HCT116 (cell line): Measurements from ENCODE around the gene TMEM154. TPM values are rescaled to one million over a fixed set of nuclear protein-coding genes. Genes with fewer than 3 reads are reported as not detected.

Experiments used
- ATAC-seq: fragments of 200-7000 bp; cut with Tn5 transposase; 2 replicates; pipeline ENCODE4 v1.9.1; 2020; ENCODE audit warnings: mild to moderate bottlenecking, moderate library complexity
- BruUV-seq: library from RNA; stranded (reverse); fragments of 400-500 nt; replicated peaks from 2 replicates; lab custom pipeline; 2021; lab: Mats Ljungman, UMichigan
- CTCF ChIA-PET: fragments of 300-600 bp; sonication (Branson Sonifier 250); formaldehyde crosslinking; loops from one replicate; lab custom pipeline; 2021; ENCODE audit warnings: antibody characterized with exemption; lab: Charles Lee
- POLR2A ChIA-PET: fragments of 300-600, 350-600 bp; sonication (Branson Sonifier 250); formaldehyde crosslinking; loops from one replicate; lab custom pipeline; 2021; ENCODE audit warnings: antibody characterized with exemption; lab: Charles Lee
- RAD21 ChIA-PET, 2 experiments: fragments of 300-600 bp; sonication (Branson Sonifier 250); formaldehyde crosslinking; loops; one replicate each; lab custom pipeline; 2023; ENCODE audit warnings: low total read pairs in 2 of 2; ENCODE audit not compliant: uncharacterized antibody in 2 of 2, unreplicated experiment in 2 of 2, low non-redundant PET in 1 of 2; lab: Charles Lee
- DNase-seq: peaks from one replicate; pipeline ENCODE4 v3.0.0-alpha.2; 2010; ENCODE audit warnings: low read depth, low spot score
- H2AFZ ChIP-seq: fragments of 200-600 bp; shearing (Covaris generic), sonication (generic); 2 replicates; pipeline ENCODE4 v1.6.1; 2017; ENCODE audit warnings: low read depth, mixed run types, mixed read lengths, antibody characterized with exemption, low read length; ENCODE audit not compliant: poor library complexity, severe bottlenecking
- H3K27ac ChIP-seq: 2 replicates; pipeline ENCODE4 v1.5.1; 2012; ENCODE audit warnings: low read depth, low read length
- H3K27me3 ChIP-seq: fragments of 200-600 bp; sonication (generic); 2 replicates; pipeline ENCODE4 v1.6.1; 2016; ENCODE audit warnings: mixed run types, low read length, mixed read lengths; ENCODE audit not compliant: insufficient read depth
- H3K36me3 ChIP-seq, 2 experiments: fragments of 200-500 bp in 1 of 2; fragments of 200-600 bp in 1 of 2; sonication (Bioruptor generic) in 1 of 2; sonication (generic) in 1 of 2; 2 replicates each; pipeline versions ENCODE4 v1.5.1 to v1.6.1; 2014 to 2016; ENCODE audit warnings: low read length in 2 of 2, inconsistent platforms in 1 of 2, mixed read lengths in 1 of 2, mixed run types in 1 of 2; ENCODE audit not compliant: insufficient read depth in 2 of 2, control insufficient read depth in 1 of 2
- H3K4me1 ChIP-seq, 2 experiments: fragments of 200-600 bp in 1 of 2; sonication (generic) in 1 of 2; 2 replicates each; pipeline versions ENCODE4 v1.5.1 to v1.6.1; 2012 to 2017; ENCODE audit warnings: low read length in 2 of 2, inconsistent platforms in 1 of 2, mild to moderate bottlenecking in 1 of 2, mixed read lengths in 1 of 2, mixed run types in 1 of 2, moderate library complexity in 1 of 2; ENCODE audit not compliant: insufficient read depth in 2 of 2, control insufficient read depth in 1 of 2
- H3K4me2 ChIP-seq: fragments of 200-600 bp; sonication (generic); 2 replicates; pipeline ENCODE4 v1.6.1; 2017; ENCODE audit warnings: mixed run types, low read length, mixed read lengths
- H3K4me3 ChIP-seq, 2 experiments: fragments of 200-600 bp in 1 of 2; sonication (generic) in 1 of 2; replicated peaks in 1 of 2; 2 replicates each; pipeline ENCODE4 v1.5.1; 2011 to 2016; ENCODE audit warnings: low read length in 2 of 2, control low read depth in 1 of 2, low read depth in 1 of 2, mild to moderate bottlenecking in 1 of 2, mixed read lengths in 1 of 2, mixed run types in 1 of 2
- H3K79me2 ChIP-seq: fragments of 200-600 bp; sonication (generic); 2 replicates; pipeline ENCODE4 v1.6.1; 2017; ENCODE audit warnings: mild to moderate bottlenecking, mixed run types, low read length, moderate library complexity, mixed read lengths; ENCODE audit not compliant: insufficient read depth
- H3K9ac ChIP-seq: fragments of 200-600 bp; sonication (generic); 2 replicates; pipeline ENCODE4 v1.6.1; 2016; ENCODE audit warnings: low read length, mixed read lengths
- H3K9me2 ChIP-seq: fragments of 200-600 bp; sonication (generic), shearing (Covaris generic); 2 replicates; pipeline ENCODE4 v1.6.1; 2017; ENCODE audit warnings: mixed run types, mild to moderate bottlenecking, moderate library complexity; ENCODE audit not compliant: insufficient read depth
- H3K9me3 ChIP-seq, 2 experiments: fragments of 200-500 bp in 1 of 2; fragments of 200-600 bp in 1 of 2; sonication (Bioruptor generic) in 1 of 2; sonication (generic) in 1 of 2; 2 replicates each; pipeline ENCODE4 v1.6.1; 2014 to 2017; ENCODE audit warnings: low read length in 2 of 2, mixed read lengths in 2 of 2, inconsistent platforms in 1 of 2, low read depth in 1 of 2, mild to moderate bottlenecking in 1 of 2, mixed run types in 1 of 2, moderate library complexity in 1 of 2; ENCODE audit not compliant: control insufficient read depth in 1 of 2, insufficient read depth in 1 of 2
- H4K20me1 ChIP-seq: fragments of 200-600 bp; sonication (generic), shearing (Covaris generic); 2 replicates; pipeline ENCODE4 v1.6.1; 2017; ENCODE audit warnings: mixed run types, mild to moderate bottlenecking, moderate library complexity; ENCODE audit not compliant: insufficient read depth
- EGR1 ChIP-seq: IDR thresholded peaks from 2 replicates; pipeline ENCODE4 v1.6.1; 2012; ENCODE audit warnings: low read depth
- EZH2 ChIP-seq: fragments of 200-600 bp; sonication (generic); IDR thresholded peaks from 2 replicates; pipeline ENCODE4 v1.6.1; 2017; ENCODE audit warnings: antibody characterized with exemption, mixed run types
- EZH2phosphoT487 ChIP-seq: fragments of 200-600 bp; IDR thresholded peaks from 2 replicates; pipeline ENCODE4 v1.6.1; 2018; ENCODE audit warnings: antibody characterized with exemption, borderline replicate concordance
- JUND ChIP-seq: IDR thresholded peaks from 2 replicates; pipeline ENCODE4 v1.6.1; 2012
- POLR2AphosphoS5 ChIP-seq: IDR thresholded peaks from 2 replicates; pipeline ENCODE4 v1.6.1; 2011; ENCODE audit warnings: mild to moderate bottlenecking, low read depth, low read length, moderate library complexity
- RAD21 ChIP-seq: IDR thresholded peaks from 2 replicates; pipeline ENCODE4 v1.6.1; 2012; ENCODE audit warnings: low read depth, mild to moderate bottlenecking
- SP1 ChIP-seq: IDR thresholded peaks from 2 replicates; pipeline ENCODE4 v1.6.1; 2012; ENCODE audit warnings: low read depth
- YY1 ChIP-seq: IDR thresholded peaks from 2 replicates; pipeline ENCODE4 v1.6.1; 2011; ENCODE audit warnings: low read length, low read depth, moderate library complexity, mild to moderate bottlenecking; ENCODE audit not compliant: insufficient replicate concordance; ENCODE audit errors: extremely low read depth
- ZFX ChIP-seq: fragments of 450-650 bp; IDR thresholded peaks from 2 replicates; pipeline ENCODE4 v1.6.1; 2017
- intact Hi-C: fragments of 100-400 bp; cut with micrococcal nuclease; formaldehyde crosslinking; loops from 2 replicates; pipeline ENCODE4 v1.10.0; 2022
- total RNA-seq: library from RNA; stranded (reverse); gene quantifications from one replicate; pipeline ENCODE4 v1.2.1, GENCODE V29; 2021; ENCODE audit not compliant: unreplicated experiment
- TF ChIP-seq, protein P1 (sequence below): IDR thresholded peaks from 2 replicates; pipeline ENCODE4 v1.6.1; 2011; ENCODE audit warnings: mild to moderate bottlenecking, low read length, moderate library complexity; ENCODE audit not compliant: insufficient replicate concordance; ENCODE audit errors: extremely low read depth
- TF ChIP-seq, protein P2 (sequence below): IDR thresholded peaks from 2 replicates; pipeline ENCODE4 v1.6.1; 2012; ENCODE audit warnings: low read depth
- TF ChIP-seq, protein P3 (sequence below): IDR thresholded peaks from 2 replicates; pipeline ENCODE4 v1.6.1; 2012
- TF ChIP-seq, protein P4 (sequence below), 3 experiments: fragments of 200-600 bp in 1 of 3; sonication (generic) in 1 of 3; IDR thresholded peaks in 2 of 3; conservative IDR thresholded peaks in 1 of 3; 2 replicates each; pipeline ENCODE4 v1.5.1; 2012 to 2017; ENCODE audit warnings: low read depth in 2 of 3, low read length in 2 of 3, antibody characterized with exemption in 1 of 3, borderline replicate concordance in 1 of 3, control low read depth in 1 of 3, mild to moderate bottlenecking in 1 of 3, mixed read lengths in 1 of 3, mixed run types in 1 of 3, moderate library complexity in 1 of 3; ENCODE audit not compliant: insufficient read depth in 1 of 3

TMEM154 gene
- total RNA-seq, 1 experiment from 2014 or later: 2.4 TPM

DNA sequence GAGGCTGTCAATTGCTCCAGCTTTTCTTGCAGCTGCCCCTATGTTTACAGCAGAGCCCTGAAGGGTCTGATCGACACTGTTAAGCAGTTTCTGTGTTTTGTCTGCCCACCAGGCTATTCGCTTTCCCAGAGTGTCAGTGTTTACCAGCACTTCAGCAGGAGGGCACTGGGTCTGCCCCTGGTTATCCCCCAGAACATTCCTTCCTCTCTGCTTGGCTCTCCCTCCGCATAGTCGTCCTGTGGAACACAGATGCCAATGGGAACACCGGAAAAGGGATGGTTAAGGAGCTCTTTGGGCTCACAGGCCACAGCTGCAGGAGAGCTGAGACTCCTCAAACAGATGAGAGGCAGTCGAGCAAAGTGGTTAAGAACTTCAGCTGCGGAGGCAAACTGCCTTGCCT, 72.6 kb downstream of the TMEM154 start:
- no peaks in the 10 kb centered on the region for H3K9me2 ChIP-seq
- H3K4me3 ChIP-seq: no peak overlapping the region
- ATAC-seq (no peak), DNase-seq (no peak)
- H3K27ac ChIP-seq: no peak overlapping the region
- intact Hi-C loops: no loop called here
- no peaks in the 10 kb centered on the region for H3K79me2 ChIP-seq
- H3K9me3 ChIP-seq: no peaks in the 10 kb centered on the region
- no peaks in the 10 kb centered on the region for H3K4me1 ChIP-seq
- peaks cover 6% of the 10 kb centered on the region; the same call in 1 of the 2 replicates for H3K27me3 ChIP-seq
- H4K20me1 ChIP-seq: no peaks in the 10 kb centered on the region
- RAD21 ChIA-PET: no interaction called here
- no peak overlapping the region for H3K9ac ChIP-seq
- POLR2A ChIA-PET: no interaction called here
- H2AFZ ChIP-seq: no peak overlapping the region
- TF ChIP-seq, protein P1, sequence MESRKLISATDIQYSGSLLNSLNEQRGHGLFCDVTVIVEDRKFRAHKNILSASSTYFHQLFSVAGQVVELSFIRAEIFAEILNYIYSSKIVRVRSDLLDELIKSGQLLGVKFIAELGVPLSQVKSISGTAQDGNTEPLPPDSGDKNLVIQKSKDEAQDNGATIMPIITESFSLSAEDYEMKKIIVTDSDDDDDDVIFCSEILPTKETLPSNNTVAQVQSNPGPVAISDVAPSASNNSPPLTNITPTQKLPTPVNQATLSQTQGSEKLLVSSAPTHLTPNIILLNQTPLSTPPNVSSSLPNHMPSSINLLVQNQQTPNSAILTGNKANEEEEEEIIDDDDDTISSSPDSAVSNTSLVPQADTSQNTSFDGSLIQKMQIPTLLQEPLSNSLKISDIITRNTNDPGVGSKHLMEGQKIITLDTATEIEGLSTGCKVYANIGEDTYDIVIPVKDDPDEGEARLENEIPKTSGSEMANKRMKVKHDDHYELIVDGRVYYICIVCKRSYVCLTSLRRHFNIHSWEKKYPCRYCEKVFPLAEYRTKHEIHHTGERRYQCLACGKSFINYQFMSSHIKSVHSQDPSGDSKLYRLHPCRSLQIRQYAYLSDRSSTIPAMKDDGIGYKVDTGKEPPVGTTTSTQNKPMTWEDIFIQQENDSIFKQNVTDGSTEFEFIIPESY: no peak
- no peak for TF ChIP-seq SP1
- TF ChIP-seq EZH2: no peak
- no peak for TF ChIP-seq EZH2phosphoT487
- no peak for TF ChIP-seq POLR2AphosphoS5
- TF ChIP-seq ZFX: no peak
- TF ChIP-seq, protein P2, sequence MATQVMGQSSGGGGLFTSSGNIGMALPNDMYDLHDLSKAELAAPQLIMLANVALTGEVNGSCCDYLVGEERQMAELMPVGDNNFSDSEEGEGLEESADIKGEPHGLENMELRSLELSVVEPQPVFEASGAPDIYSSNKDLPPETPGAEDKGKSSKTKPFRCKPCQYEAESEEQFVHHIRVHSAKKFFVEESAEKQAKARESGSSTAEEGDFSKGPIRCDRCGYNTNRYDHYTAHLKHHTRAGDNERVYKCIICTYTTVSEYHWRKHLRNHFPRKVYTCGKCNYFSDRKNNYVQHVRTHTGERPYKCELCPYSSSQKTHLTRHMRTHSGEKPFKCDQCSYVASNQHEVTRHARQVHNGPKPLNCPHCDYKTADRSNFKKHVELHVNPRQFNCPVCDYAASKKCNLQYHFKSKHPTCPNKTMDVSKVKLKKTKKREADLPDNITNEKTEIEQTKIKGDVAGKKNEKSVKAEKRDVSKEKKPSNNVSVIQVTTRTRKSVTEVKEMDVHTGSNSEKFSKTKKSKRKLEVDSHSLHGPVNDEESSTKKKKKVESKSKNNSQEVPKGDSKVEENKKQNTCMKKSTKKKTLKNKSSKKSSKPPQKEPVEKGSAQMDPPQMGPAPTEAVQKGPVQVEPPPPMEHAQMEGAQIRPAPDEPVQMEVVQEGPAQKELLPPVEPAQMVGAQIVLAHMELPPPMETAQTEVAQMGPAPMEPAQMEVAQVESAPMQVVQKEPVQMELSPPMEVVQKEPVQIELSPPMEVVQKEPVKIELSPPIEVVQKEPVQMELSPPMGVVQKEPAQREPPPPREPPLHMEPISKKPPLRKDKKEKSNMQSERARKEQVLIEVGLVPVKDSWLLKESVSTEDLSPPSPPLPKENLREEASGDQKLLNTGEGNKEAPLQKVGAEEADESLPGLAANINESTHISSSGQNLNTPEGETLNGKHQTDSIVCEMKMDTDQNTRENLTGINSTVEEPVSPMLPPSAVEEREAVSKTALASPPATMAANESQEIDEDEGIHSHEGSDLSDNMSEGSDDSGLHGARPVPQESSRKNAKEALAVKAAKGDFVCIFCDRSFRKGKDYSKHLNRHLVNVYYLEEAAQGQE: no peak
- no peak for TF ChIP-seq EGR1
- TF ChIP-seq JUND: no peak
- TF ChIP-seq, protein P3, sequence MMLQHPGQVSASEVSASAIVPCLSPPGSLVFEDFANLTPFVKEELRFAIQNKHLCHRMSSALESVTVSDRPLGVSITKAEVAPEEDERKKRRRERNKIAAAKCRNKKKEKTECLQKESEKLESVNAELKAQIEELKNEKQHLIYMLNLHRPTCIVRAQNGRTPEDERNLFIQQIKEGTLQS: no peak
- TF ChIP-seq, protein P4, sequence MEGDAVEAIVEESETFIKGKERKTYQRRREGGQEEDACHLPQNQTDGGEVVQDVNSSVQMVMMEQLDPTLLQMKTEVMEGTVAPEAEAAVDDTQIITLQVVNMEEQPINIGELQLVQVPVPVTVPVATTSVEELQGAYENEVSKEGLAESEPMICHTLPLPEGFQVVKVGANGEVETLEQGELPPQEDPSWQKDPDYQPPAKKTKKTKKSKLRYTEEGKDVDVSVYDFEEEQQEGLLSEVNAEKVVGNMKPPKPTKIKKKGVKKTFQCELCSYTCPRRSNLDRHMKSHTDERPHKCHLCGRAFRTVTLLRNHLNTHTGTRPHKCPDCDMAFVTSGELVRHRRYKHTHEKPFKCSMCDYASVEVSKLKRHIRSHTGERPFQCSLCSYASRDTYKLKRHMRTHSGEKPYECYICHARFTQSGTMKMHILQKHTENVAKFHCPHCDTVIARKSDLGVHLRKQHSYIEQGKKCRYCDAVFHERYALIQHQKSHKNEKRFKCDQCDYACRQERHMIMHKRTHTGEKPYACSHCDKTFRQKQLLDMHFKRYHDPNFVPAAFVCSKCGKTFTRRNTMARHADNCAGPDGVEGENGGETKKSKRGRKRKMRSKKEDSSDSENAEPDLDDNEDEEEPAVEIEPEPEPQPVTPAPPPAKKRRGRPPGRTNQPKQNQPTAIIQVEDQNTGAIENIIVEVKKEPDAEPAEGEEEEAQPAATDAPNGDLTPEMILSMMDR (IDR thresholded peaks at IDR 0.05 in 2 of 3, conservative IDR thresholded peaks at IDR 0.05 in 1 of 3; ENCODE audit: borderline replicate concordance in 1 of 3, insufficient read depth in 1 of 3, low read depth in 2 of 3, low read length in 2 of 3): no peak
- no peak for TF ChIP-seq RAD21
- TF ChIP-seq YY1: no peak
- H3K36me3 ChIP-seq: no peaks in the 10 kb centered on the region
- BruUV-seq: no TSS peak
- CTCF ChIA-PET: interaction anchor here (1.3 kb wide), 1 partner anchor 106 kb away, joined by 4 read pairs; no protein-coding TSS in a partner anchor
- no peak overlapping the region for H3K4me2 ChIP-seq
